ENCODE measurements around the gene SGIP1.
"Not testable (repeated sequence)": the region's sequence is repeated elsewhere in the genome, so short reads cannot be mapped to it uniquely, and the experiment has no call there.

The SGIP1 gene

DNA sequence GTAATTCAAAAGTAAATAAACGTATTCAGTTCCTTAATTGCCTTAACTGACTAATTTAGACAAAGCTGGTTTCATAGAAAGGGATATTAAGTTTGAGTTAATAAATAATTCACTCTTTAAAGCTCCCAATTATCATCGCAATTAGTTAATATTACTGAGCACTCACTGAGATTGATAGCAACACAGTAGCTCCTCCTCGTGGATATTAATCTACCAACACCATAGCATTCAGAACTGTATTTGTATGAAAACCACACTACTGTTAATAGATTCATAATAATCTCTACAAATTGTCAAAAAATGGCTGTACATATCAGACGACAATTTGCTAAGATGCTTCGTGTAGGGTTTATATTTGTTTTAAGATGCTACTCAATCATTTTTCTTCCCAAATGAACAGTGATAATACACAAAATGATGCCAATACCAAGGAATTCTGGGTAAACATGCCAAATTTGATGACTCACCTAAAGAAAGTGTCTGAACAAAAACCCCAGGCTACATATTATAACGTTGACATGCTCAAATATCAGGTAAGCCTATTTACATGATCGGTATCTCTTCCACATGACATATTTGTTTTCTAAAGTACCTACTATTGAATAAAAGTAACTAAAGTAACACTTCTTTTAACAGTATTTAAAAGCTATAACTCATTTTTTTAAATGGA is 199.5 kb downstream of the SGIP1 start:
- no peak for DNase-seq

DNA sequence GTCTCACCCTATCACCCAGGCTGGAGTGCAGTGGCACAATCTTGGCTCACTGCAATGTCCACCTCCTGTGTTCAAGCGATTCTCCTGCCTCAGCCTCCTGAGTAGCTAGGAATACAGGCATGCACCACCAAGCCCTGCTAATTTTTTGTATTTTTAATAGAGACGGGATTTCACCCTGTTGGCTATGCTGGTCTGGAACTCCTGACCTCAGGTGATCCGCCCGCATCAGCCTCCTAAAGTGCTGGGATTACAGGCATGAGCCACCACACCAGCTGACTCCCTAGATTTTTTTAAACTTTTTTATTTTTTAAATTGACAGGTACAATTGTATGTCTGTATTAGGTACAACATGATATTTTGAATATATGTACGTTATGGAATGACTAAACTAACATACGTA is 200.6 kb downstream of the SGIP1 start:
- not testable (repeated sequence) for DNase-seq

DNA sequence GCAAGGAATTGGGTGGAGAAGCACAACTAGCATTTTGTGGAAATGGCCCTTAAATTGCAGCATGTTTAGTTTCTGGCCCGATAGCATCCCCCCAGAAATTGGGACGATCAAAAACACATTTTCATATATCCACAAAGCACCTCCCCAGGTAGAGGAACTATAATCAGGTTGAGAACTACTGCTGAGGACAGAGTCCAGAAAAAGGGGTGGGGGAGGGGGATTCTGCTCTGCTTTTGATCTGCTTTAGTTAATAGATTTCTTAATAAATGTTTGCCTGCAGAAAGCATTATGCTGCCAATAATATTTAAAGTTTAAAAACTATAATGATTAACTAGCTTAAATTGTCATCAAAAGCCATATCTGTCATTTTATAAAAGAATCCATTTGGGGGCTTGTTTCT is 203.9 kb downstream of the SGIP1 start:
- DNase-seq, result no peak

DNA sequence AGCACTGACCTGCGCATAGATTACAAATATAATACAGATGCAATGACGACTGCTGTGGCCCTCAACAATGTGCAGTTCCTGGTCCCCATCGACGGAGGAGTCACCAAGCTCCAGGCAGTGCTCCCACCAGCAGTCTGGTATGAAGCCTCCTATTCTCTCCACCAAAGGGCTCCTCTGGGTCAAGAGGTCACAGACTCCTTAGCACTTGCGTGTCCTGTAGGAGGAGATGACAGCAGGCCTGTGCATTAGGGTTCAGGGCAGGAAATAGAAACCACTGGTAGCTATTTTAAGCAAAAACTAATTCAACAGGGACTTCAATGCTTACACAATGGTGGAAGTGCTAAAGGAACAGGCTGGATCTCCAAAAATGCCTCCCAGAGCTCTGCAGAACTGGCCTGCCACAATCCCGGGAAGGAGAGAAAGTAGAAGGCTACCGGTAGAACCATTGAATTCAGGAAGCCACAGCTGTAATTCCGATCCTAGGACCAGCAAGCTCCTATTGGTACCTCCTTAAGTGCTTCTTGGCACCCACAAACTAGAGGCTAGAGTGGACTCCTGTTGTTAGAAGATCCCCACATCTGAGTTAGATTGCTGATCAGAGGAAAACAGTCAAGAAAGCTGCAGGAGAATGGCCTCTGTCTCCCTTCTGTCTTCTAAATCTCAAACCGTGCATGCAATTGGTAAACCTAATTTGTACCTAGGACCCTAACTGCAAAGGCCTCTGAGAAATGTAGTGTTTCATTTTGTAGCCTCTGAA is 205.6 kb downstream of the SGIP1 start:
- no peak for DNase-seq

DNA sequence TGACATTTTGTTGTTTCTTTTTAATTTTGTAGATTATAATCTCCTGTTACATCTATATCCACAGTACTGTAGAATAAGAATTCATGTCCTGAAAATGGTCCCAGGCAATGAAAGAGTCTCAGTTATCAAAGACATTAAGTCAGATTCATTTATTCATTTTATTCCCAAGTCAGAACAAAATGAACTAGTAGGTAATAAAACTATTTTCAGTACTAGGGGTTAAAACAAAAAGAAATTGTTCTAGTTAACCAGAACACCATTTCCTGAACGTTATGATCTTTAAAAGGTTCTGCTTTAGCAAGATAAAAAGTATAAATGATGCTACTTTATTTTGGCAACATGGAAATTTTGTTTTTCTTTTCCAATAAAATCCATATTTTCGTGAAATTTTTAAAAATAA is 211.5 kb downstream of the SGIP1 start:
- DNase-seq, result no peak

DNA sequence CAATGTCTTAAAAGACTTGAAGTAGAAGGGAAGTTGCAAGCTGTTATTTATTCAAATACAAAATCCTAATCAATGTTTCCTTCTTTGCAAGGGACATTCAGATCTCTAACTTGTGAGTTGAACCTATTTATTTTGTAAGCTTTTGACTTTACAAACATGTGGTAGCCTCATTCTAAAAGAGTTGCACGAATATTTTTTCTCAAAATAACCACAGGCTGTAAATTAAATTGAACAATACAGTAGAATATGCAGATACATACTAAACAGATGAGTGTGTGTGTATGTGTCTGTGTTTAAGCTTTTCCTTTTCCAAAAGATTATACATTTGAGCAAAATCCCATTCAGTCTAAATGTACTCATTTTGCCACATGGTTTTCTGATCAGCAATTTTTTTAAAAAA is 213.5 kb downstream of the SGIP1 start:
- DNase-seq, result no peak

DNA sequence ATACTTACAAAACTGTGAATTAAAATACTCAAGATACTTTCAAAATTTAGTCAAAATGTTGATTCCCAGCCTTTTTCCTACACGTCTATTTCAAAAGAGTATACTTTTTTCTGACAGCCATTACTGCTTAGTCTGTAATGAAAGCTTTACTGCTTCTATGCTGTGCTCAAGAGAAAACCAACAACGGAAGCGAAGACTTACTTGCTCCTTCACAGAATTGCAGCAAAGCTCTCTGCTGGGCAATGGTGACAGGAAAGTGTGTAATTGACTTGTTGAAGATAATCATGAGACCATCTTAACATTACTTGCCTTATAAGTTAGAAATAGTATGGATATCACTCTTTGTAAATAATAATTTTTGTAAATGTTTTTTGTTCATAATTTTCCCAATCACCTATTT is 216.6 kb downstream of the SGIP1 start:
- DNase-seq, result no peak

DNA sequence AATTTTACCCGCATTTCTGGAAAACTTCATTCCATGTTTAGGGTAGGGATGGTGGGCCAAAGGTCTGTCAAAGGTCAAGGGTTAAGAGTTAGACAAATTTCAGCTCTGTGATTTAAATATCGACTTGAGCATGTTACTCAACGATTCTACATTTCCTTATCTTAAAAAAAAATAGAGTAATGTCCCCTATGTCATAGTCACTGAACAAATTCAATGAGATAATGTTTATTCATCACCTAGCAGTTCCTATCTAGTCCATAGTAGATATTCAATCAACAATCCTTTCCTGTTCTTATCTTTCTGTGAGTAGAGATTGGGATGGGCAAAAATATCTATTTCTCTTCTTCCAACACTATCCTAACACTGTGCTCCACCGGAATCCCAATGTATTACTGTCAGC is 217.2 kb downstream of the SGIP1 start:
- no peak for DNase-seq

DNA sequence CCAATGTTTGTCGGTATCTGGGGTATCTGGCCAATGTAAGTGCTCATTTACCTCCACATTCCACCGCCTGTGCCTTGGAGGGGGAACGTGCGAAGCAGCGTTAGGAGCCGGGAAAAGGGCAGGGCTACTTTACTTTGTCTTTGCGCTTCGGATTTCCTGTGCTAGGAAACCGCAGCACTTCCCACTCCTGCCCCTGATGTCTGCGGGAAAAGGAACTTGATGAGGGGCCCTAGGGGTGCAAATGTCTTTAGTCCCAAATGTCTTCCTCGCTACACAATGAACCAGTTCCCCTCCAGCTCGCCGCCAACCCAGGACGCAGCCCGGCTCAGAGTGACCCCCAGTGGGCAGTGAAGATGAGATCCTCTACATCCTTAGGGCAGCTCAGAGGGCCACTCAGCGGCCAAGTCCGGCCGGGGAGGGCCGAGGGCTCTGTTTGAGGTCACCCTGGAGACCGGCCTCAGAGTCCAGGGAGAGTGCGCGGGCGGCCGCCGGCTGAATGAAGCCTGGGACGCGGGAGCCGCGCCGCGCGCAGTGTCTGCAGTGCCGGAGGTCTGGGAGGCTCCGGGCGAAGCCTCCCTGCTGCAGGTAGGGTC is 218.1 kb downstream of the SGIP1 start, which contains the start of gene DYNLT5:
Gene DYNLT5 (plus strand): TSS at position 460 of the 593 bp plus-strand sequence. CDS start 2,200 bp downstream, outside the sequence.
- no peak for DNase-seq

DNA sequence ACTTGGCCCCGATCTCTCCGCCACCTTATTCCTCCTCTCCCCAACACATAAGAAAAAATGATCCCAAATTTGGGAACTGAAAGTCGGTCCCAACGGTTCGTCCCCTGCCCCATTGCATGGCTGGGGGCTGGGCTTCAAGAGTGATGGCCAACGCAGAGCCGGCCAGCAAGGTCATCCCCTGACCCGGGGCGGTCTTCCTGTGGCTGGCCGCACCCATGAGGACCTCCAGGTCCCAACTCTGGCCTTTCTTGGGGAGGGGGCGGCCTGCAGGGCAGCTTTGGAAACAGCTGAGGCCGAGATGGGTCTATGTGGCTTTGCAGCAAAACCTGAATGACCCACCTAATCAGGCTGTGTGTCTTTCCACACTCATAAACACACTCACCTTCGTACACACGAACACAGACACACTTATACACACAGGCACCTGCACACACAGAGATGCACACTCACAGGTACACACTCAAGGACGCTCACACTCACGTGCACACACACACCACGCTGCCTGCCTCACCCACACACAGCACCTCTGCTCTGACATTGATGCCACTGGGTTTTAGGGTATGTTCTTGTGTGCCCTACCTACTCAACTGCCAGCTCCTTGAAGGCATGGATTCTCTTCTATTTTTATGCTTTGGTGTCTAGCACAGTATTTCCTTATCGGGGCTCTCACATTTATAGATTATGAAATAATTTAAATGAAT is 218.9 kb downstream of the SGIP1 start:
- DNase-seq, result no peak

DNA sequence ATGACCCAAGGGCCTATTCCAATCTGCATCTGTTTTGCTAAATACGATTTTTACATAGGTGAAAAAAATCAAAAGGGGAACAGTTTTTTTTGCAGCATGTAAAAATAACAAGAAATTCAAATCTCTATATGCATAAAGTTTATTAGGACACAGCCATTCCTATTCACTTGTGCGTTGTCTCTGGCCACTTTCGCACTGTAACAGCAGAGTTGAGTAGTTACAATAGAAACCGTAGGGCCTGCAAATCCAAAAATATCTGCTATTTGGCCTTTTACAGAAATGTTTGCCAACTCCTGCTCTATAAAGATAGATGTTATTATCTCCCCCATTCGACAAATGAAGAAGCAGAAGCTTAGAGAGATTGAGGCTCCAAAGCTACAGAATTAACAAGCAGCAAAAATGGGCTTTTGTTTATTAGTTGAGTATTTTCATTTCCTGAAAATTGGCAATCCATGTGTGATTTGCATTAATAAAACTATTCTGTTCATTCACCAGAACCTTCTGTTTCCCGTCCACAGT is 223.8 kb downstream of the SGIP1 start:
- no peak for DNase-seq

DNA sequence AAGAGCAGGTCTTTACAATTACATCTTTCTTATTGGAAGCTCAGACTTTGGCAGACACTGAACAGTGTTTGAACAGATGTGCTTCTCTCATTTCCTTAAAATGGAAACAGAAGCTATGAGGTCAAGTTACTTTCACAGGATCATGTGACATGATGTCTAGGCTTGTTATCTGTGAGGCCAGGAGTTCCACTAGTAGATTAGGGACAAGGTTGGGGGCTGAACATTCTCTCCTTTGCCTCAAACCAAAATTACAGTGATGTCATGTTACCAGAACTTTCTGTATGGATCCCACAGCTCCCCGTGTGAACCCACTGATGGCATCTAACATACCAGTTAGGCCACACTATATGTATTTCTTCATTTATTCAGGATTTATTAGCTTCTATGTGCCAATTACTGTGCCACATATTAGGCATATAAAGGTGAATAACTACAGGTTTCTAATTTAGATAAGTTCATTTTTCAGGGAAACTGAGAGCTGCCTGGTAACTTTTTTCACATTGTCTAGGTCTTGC is 224.3 kb downstream of the SGIP1 start:
- DNase-seq, result no peak

DNA sequence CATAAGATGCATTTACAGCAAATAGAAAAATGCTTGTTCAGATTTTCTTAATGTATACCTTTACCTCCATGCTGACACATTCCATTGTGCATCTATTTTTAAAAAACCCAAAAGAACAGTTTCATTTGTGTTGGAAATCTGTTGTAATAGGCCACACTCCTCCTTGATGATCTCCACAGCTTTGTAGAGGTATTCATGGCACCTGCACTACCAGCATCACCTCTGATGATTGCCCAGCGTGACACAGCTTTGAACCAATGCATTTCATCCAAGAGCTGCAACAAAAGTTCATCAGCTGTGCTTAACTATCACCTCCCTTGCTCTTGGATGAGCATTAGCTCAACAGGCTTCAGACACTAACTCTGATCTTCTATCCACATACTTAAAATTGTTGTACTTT is 226.6 kb downstream of the SGIP1 start:
- no peak for DNase-seq

DNA sequence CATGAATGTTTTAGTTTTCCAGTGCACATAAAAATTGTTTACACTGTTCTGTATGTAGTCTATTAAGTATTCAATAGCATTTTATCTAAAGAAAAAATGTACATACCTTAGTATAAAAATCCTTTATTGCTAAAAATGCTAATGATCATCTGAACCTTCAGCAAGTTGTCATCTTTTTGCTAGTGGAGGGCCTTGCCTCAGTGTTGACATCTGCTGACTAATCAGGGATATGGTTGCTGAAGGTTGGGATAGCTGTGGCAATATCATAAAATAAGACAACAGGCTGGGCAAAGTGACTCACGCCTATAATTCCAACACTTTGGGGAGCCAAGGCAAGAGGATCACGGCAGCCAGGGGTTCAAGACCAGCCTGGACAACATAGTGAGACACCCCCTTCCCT is 227.3 kb downstream of the SGIP1 start:
- DNase-seq, result no peak

DNA sequence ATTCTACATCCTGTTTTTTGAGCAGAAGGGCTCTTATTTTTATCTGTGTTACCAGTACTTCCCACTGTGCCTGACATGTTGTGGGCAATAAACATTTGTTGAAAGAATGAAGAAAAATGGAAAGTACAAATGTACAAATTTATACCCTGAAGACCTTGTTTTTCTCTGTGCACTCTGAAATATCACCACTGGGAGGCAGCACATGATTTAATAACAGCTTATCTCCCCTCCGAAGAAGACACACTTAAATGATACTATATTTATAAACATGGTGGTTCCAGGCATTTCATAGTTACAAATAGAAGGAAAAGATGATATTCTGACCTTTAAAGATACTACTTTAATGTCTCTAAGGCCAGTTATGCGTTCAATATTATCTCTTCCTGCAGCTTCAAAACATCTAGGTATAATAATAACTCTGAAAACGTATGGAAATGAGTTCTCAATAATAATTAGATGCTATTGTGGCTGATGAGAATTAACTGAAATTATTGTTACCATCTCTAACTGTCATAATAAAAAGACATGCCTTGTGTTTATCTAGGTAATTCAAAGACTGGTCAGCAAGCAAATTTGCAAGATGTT is 231.1 kb downstream of the SGIP1 start:
- peak; percentile 30 for DNase-seq

DNA sequence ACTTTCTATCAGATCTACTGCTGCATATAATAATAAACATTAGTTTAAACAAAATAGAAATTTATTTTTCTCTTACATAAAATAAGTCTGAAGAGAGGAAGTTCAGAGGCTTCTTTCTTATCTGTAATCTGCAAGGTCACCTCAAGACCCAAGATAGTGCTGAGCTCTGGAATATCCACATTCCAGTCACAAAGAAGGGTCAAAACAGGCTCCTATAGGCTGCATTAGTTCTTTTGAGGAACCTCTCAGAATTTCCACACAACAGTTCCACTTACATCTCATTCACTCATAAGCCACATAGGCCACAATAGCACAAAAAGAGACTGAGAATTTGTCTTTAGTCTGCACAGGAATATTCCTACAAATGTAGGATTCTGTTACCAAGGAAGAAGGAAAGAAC is 233.7 kb downstream of the SGIP1 start:
- DNase-seq, result no peak

DNA sequence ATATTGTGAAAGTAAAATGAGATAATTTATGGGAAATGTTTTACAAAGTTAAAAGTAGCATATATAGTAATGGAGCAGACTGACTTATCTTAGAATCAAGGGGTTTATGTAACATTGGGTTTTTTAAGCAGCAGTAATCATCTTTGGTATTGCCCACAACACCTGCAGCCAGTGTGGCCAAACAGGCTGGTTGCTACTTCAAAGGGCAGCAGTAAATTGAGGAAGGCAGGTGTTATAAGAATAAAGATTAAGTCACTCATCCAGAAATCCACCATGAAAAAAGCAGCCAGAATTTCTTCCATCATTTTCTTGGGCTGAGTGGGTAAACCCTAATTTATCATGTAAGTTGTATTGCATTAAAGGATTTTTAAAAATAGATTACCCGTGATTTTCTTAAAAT is 235.0 kb downstream of the SGIP1 start:
- DNase-seq, result no peak

DNA sequence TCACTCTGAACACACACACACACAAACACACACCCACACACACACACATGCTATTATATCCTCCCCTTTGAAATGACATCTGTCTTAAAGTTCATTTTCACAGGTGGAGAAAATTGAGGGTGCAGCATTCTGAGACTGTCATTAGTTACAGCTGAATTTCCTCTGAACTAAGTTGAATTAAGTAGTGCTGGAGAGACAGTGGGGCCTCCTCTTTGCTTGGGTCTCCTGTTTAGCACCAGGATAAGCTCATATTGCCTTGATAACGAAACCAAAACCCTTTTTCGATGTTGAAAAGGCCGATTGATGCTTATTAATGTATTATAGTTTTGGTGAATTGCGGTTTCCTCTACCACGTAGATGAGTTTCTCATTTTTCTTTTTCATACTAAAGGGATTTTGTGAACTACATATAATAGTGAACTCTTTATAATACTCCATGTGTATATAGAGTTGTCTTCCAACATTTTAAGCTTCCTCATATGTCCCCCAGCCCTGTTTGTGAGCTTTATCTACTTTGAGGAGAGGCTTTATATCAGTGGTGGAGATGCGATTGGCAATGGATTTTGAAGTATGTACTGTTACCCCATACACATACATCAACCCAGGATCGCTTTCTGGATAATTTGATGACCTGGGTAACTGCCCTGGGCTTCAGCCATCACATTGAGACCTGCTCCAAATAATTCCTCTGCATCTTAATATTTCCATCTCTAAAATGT is 235.7 kb downstream of the SGIP1 start:
- no peak for DNase-seq

DNA sequence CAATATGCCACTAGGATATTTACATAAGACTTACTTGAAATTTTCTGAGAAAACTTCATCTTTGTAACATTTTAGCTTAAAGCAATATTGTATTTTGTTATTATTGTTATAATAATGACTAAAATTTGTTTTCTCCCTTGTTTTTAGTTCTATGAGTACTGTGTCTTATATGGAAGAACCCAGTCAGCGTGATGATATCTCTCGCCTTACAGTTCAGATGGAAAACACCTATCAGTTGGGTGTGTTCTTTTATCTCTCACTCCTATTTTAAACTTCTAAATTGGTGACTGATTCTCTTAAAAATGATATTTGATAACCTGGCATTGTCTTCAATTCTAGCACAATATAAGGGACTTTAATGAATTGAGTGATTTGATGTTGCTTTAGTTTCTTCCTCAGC is 236.3 kb downstream of the SGIP1 start:
- DNase-seq, result no peak

DNA sequence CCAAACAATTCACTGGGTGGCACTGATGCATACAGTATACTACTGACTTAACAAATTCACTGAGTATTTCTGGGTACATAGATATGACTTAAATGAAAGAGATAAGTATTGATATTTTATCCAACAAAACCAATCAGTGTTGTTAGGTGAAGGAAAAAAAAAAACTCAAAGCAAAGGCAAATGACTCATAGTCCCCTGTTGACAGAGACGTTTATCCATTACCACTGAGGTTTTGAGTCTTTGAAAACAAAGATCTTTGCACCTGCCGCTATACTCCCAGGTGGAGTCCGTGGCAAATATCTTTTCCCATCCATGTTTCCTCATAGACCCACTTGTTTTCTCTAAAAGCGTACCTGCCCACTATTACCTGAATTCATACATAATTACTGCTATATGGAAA is 236.7 kb downstream of the SGIP1 start:
- DNase-seq, result no peak

DNA sequence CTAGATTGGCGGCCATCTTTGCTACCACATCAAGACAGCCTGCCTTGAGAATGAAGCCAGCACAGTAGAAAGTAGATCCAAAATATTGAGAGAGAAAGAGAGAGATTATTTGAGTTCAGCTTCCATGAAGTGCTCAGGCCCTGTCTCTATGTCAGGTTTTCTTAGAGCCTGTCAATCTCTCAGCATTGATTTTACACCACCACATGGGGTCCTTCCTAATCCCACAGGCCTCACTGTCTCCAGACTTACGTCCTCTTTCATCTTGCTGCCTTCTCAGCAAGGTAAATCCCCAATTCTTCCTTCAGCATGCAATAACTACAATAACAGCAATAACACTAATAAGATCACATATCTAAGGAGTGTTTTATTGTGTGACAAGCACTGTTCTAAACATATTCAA is 239.3 kb downstream of the SGIP1 start:
- DNase-seq, result no peak

DNA sequence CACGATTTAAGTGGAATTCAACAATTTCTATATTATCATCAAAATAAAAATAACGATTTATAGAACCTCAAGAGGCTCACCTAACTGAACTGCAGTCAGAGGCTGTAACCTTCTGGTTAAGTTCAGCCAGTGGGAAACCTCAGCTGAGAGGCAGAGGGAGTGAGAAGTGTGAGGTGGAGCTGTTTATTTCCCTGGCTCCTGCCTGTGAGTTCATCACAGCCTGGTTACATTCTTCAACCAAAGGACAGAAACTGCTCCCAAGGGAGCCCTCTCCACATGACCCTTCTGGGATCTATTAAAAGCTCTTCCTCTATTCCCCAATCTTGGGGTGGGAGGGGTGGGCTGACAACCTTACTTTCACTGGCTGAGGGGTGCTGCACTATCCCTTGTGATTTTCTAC is 240.5 kb downstream of the SGIP1 start:
- DNase-seq, result peak; percentile 7
